ENCODE results near the gene DACH1.

DNA sequence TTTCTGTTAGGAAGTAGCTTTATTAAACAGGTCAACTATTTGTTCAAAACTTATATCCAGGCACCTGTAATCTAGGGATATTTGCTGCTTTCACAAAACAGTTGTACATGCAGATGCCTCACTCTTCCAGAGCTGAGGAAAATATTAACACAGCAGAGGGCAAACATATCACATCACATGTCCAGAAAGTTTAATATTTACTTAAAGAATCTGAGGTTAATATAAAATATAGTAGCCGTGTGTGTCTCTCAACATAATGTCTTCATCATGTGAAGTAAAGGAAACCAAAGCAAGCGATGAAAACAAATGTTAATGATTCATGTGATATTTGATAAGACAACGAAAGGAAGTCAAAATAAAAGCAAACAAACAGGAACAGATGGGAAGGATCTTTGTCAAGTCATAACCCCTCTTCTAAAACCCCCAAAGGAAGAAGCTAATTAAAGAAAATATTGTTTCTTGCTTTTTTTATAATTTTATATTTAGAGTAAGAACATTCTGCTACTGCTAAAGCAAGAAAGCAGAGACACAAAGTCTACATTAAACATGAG lies 418.8 kb downstream of the DACH1 start:
- TF ChIP-seq POLR2A (IDR thresholded peaks at IDR 0.05) = no peak
- TF ChIP-seq, protein P1, sequence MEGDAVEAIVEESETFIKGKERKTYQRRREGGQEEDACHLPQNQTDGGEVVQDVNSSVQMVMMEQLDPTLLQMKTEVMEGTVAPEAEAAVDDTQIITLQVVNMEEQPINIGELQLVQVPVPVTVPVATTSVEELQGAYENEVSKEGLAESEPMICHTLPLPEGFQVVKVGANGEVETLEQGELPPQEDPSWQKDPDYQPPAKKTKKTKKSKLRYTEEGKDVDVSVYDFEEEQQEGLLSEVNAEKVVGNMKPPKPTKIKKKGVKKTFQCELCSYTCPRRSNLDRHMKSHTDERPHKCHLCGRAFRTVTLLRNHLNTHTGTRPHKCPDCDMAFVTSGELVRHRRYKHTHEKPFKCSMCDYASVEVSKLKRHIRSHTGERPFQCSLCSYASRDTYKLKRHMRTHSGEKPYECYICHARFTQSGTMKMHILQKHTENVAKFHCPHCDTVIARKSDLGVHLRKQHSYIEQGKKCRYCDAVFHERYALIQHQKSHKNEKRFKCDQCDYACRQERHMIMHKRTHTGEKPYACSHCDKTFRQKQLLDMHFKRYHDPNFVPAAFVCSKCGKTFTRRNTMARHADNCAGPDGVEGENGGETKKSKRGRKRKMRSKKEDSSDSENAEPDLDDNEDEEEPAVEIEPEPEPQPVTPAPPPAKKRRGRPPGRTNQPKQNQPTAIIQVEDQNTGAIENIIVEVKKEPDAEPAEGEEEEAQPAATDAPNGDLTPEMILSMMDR (IDR thresholded peaks at IDR 0.05) = no peak
